Measurements from ENCODE around the gene FAM171A2.
"Not testable (repeated sequence)": the region's sequence is repeated elsewhere in the genome, so short reads cannot be mapped to it uniquely, and the experiment has no call there.

Gene FAM171A2

GRCh38 chr17:44359458-44360143 lies 4.1 kb downstream of the FAM171A2 start:
- no peak for DNase-seq

- DNase-seq, result no peak
Measured at GRCh38 chr17:44359006-44359405, 4.6 kb downstream of the FAM171A2 start.

GRCh38 chr17:44358066-44358465 lies 5.6 kb downstream of the FAM171A2 start:
- no peak for DNase-seq

GRCh38 chr17:44356241-44356640 lies 7.4 kb downstream of the FAM171A2 start:
- no peak for DNase-seq

- DNase-seq, result no peak
Measured at GRCh38 chr17:44355642-44356099, 8.0 kb downstream of the FAM171A2 start.

GRCh38 chr17:44354582-44355561 lies 8.8 kb downstream of the FAM171A2 start:
- DNase-seq, result no peak

GRCh38 chr17:44353672-44354331 lies 9.9 kb downstream of the FAM171A2 start:
- no peak for DNase-seq

- no peak for DNase-seq
Measured at GRCh38 chr17:44352828-44353671, 10.6 kb downstream of the FAM171A2 start.

GRCh38 chr17:44351961-44352827 lies 11.5 kb downstream of the FAM171A2 start:
- DNase-seq, result no peak

- no peak for DNase-seq
Measured at GRCh38 chr17:44351464-44351863, 12.2 kb downstream of the FAM171A2 start.

GRCh38 chr17:44350733-44351226 lies 12.9 kb downstream of the FAM171A2 start:
- DNase-seq, result peak; percentile 44

- no peak for DNase-seq
Measured at GRCh38 chr17:44349553-44350070, 14.0 kb downstream of the FAM171A2 start.

- DNase-seq, result no peak
Measured at GRCh38 chr17:44348988-44349364, 14.7 kb downstream of the FAM171A2 start.

- no peak for DNase-seq
Measured at GRCh38 chr17:44348234-44348987, 15.2 kb downstream of the FAM171A2 start.

GRCh38 chr17:44347206-44348055 lies 16.2 kb downstream of the FAM171A2 start:
- not testable (repeated sequence) for DNase-seq

GRCh38 chr17:44346064-44346844 lies 17.4 kb downstream of the FAM171A2 start:
- DNase-seq, result no peak

GRCh38 chr17:44345454-44346026 lies 18.1 kb downstream of the FAM171A2 start:
- DNase-seq, result peak; percentile 74

- DNase-seq, result peak; percentile 98
Measured at GRCh38 chr17:44344939-44345453, 18.7 kb downstream of the FAM171A2 start, which contains the start of gene GRN. Gene GRN (plus strand): TSS chr17:44345302. CDS start chr17:44349165, 3,863 bp downstream.

Measured in NCI-H146 (cell line).